Stimulated activated CD8-positive, alpha-beta memory T cell treated with anti-CD3 and anti-CD28 coated beads, Interleukin-15, amount 100 ng/mL, for 1 hour (primary cell): ENCODE measurements around the gene NR2F6.

Source experiments
- DNase-seq: peaks from one replicate; pipeline ENCODE4 v3.0.0-alpha.2; 2020; ENCODE audit warnings: low read depth

Gene NR2F6

DNA sequence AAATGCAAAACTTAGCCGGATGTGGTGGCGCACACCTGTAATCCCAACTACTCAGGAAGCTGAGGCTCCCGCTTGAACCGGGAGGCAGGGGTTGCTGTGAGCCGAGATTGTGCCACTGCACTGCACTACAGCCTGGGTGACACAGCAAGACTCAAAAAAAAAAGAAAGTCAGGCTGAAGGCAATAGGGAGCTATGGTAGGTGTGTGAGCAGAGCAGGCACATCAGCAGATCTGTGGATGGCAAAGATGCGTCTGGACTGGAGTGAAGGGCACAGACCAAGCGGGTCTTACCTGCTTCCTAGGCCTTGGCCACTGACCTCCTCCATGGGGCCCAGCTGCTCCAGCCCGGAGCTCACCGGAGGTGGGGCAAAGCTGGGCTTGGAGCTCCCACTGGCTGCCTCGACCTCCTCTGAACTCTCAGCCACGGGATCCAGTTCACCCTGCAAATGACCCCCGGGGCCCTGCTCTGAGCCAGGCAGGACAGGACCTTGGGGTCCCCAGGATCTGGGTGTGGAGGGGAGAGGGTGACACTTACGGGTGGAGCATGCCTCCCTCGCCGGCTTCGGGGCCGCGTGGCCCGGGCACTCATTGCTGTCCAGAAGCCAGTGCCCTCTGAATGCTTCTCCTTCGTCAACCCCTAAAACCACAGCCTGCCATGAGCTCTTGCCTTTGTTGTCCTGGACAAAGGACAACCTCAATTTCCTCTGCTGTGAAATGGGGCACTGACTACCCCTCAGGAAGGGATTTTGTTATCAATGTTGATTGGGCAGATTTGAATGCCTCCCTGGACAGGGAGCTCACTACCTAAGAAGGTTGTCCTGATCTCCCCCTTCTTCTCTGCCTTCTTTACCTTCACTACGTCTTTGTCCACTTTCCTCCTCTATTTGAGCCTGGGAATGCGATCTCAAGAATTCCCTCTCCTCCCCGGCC, 18.3 kb upstream of the NR2F6 start:
- no peak for DNase-seq

DNA sequence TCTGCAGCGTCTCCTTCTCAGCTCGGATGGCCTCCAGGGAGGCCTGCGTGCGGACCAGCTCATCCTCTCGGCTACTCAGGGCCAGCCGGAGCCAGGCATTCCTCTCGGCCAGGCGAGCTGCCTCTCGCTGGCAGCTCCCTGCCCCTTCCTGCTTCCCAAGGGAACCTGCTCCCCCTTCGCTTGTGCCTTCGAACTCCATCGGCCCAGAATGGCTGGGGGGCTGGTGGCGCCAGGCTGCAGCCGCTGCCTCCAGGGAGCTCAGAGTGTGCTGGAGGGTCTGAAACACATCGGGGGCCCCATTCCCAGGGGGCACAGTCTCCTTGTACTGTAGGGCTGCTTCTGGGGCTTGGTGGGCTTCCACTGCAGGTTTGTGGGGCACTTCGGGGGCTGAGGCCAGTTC, 16.8 kb upstream of the NR2F6 start:
- no peak for DNase-seq

DNA sequence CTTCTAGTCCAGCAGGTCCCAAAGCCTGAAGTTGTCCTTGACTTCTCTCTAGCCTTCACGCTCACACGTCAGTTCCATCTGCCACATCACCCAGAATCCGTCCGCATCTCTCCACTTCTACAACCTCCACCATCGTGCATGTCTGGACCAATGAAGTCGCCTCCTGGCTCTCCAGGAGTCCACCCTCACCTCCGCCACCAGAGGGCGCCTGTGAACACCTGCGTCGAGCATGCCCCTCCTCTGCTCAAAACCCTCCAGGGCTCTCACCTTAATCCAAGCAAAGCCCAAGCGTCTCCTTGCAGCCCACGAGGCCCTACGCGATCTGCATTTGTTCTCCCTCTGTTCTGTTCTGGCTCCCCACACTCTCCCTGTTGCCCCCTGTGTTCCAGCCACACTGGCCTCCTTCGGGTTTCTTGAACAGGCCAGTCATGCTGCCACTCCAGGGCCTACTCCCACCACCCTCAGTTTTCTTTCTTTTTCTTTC, 15.2 kb upstream of the NR2F6 start:
- DNase-seq, result peak; percentile 82

DNA sequence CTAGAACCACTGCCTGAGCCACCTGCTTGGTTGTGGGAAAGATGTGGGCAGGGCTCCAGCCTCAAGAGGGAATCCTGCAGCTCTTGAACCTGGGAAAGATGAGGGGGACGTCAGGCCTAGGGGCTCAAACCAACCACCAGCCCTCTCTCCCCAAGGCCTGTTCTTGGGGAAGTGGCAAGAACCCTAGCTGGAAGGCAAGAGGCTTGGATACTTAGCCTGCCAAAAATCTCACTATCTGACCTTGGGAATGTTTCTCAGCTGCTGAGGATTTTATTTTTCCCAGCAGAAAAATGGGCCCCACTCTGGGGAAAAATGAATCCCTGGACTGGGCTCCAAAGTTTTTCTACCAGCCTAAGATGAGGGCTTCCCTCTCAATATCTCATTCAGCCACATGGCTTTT, 14.2 kb upstream of the NR2F6 start:
- no peak for DNase-seq

DNA sequence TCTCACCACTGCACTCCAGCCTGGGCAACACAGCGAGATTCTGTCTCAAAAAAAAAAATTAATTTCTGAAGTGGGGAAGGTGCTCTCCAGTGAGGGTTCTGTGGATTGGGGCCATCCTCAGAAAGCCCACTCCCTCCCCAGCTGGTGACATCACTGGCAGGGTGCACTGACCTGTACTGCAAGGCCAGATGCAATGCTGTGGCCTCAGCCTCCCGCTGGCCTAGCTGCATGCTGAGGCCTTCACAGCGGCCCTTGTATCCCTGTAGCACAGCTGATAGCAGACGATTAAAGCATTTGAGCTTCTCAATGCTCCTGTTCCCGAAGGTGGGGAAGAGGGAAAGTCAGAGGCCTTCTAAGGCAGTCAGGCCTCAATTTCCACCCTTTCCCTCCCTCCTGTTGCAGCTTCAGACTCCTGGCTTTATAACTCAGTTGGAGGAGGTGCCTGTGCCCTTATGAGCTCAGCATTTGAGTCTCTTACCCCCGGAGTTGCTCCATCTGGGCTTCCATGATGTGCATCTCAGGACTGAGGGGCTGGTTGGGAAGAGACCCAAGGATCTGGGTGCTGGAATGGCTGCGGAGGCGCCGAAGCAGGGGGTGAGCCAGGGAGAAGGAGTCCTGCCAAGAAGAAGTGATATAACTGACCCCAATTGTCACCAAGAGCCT, 13.5 kb upstream of the NR2F6 start:
- no peak for DNase-seq

DNA sequence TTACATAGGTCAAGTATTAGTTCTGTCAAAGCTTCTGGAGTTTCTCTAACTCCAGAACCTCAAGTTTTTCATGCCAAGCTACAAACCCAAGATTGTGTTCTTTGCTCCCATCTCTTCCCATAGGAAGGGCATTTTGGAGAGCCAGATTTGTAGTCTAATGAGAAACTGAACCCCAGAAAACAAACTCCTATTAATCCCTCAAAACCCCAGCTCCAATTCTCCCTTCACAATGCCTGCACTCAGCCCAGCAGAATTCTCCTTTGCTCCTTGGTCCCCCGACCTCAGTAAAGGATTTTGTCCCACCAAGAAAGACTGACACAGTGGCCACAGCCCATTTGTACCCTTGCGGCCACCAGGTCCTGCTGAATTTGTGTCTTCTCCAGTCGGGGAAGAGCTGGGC, 10.4 kb upstream of the NR2F6 start:
- DNase-seq, result no peak

DNA sequence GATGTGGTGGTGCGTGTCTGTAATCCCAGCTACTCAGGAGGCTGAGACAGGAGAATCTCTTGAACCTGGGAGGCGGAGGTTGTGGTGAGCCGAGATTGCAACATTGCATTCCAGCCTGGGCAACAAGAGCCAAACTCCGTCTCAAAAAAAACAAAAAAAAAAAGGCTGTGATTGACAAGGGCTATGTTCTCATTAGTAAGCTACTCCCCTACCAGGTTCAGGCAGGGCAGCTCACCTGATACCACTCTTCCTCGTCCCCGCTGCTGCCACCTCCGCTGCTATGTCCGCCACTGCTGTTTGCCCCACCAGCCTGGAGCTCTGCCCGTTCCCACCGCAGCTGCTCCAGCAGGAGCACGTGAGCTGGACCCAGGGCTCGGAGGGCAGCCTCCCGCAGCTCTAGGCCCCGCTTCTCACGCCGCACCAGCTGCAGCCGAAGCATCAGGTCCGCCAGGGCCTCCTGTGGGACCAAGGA, 9.5 kb upstream of the NR2F6 start:
- DNase-seq, result no peak

DNA sequence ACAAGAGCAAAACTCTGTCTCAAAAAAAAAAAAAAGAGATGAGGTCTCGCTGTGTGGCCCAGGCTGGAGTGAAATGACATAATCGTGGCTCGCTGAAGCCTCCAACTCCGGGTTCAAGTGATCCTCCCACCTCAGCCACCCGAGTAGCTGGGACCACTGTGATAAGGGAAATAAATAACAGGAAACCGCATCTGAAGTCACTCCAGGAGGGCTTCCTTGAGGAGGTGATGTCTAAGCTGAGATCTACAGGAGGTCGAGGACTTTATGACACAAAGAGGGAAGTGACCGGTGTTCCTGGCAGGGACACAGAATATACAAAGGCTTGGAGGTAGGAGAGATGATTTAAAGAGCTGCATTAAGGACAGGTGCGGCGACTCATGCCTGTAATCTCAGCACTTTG, 8.9 kb upstream of the NR2F6 start:
- no peak for DNase-seq

DNA sequence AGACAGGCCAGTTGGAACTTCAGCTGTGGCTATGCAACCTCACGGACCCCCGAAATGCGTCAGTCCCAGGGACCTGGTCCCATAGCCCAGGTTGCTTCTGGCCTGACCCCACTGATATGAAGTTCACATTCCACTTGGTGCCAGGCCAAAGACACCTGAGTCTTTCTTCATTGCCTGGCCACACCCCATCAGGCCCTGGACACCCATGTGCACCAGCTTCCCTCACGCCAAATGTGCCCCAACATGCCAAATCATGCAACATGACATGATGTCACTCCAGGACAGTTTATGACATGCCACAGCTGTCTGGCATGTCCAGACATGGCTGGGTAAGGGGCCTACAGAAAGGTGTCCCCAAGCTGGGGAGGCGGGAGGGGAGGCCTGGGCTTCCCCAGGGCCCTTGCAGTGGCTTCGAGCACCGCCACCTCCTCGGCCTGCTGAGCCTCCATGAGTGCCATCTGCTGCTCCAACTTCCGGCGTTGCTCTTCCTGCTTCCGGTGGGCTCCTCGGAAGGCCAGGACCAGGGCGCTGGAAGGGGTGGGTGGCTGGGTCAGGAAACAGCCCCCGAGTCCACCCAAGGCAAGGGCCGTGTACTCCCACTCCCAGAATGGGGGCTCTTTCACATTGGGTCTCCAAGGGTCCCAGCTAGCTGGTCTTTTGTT, 4.3 kb upstream of the NR2F6 start:
- no peak for DNase-seq

DNA sequence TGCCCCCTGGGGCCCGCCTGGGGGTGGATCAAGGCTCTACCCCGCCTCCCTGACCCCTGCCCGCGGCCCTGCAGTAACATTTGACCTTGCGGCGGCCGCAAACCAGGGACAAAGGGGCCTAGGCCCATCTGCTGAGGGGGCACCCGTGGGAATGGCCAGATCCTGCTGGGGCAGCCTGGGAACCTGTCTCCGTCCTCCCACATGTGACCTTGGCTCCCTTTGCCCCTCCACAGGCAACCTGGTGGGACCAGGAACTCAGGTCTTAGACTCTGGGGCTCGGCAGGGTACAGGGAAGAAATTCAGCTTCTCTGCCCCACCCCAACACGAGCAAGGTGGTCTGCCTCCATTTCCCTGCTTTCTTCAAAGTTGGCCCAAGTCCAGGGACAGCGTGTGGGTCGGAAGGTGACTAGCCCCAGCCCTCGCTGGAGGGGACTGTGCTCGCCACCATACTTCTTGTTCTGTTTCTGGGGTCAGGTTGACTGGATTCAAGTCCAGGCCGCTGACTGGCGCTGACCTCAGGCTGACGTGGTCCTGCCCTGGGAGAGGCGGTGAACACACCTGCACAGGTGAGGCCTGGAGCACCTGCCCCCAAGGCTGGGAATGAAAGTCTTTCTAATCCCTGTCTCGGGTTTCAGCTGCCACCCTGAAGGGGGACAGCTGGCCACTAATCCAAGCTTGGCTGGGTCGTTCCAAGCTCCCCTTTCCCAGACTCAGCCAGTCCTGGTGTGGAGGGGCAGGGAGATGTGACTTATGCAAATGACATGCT, 2.5 kb upstream of the NR2F6 start:
- no peak for DNase-seq

DNA sequence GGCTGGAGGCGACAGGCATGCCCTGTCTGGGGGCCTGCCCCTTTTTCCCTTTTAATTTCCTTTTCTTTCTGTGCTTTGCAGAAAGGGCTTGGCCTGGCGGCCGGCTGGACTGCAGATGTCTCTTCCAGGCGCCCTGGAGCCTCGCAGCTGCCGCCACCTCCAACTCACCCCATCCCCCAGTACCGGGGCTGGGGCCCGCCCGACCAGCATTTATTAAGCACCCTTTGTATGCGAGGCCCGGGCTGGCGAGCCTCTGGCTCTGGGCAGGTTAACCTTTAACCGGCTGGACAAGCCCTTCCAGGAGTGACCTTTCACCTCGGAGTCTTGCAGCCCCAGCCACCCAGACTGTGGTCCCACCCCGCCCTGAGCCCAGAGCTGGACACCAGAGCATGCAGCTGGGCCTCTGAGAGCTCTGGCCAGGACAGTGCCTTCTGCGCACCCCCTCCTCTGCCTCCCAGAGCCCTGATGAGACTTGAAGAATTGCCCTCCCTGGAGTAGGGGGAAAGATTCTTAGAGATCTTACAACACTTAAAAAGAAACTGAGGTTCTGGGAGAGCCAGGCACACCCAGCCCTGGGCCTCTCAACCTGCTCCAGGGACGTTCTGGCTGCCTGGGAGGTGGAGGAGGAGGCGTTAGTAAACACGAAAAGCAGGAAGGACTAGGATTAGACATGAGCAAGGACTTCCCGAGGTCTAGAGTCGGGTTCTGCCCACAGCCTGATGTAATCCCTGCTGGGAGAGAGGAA, 1.1 kb upstream of the NR2F6 start:
- DNase-seq, result no peak

DNA sequence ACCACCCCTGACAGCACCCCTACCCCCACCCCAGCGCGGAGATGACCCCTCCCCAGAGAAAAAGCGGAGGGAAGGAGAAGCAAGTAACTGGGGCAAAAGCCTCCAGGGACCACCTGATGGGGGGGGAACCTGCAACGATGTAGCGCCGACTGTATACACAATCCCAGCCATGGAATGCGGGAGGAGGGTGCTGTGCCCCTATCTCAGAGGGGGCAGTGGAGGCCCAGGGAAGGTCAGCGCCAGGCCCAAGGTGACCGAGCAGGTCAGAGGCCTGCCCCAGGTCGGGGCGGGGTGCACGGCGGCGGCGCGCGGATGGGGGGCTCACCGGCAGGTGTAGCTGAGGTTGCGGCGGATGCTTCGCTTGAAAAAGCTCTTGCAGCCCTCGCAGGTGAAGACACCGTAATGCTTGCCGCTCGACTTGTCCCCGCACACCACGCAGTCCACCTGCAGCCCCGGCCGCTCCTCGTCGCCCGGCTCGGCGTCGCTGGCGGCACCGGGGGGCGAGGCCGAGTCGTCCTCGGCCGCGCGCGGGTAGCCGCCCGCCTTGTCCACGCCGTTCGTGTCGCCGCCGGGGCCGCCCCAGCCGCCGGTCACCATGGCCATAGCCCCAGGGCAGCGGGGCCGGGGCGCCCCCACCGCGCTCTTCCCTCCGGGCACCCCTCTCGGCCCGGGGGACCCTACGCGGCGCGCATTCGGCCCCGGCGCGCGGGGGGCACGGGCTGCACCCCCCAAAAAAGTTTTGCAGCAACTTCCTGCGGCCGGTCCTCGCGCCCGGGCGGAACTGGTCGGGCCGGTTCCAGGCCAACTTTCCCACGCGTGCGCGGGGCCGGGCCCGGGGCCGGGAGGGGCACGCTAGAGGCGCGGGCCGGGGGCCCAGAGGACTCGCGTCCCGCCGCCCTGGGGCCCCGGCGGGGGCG, 843 bp downstream of the NR2F6 start:
- no peak for DNase-seq

DNA sequence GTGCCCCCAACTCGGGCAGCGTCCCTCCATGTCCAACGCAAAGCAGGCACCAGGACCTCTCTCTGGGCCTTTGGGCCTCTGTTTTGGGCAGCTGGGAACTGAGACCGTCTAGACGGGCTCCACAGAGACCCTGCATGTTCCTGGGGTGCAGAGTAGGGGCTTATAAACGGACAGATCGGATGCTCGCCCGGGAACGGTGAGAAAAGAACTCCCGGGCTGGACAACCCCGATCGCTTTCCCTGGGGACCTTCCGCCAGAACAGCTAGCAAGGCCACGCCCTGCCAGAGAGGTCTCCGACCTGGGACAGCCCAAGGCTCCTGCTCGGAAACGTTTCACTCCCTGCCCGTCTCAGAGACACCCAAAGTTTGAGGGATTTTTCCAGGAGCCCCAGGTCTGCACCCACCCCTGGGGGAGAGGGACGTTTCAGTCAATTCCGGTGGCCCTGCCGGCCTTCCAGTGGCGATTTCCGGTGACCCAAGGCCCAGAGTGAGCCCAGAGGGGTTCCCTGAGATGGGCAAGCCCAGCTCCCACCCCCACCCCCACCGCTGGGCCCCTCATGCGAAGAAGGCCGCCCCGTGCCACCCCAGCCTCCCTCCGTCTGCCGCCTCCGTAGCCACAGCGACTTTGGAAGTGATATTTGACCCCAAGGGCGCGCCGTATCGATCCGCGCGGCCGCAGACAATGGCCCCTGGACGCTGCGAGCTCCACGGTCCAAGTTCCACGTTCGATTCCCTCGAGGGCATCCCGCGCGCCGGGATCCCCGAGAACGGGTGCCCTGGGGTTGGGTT, 1.7 kb downstream of the NR2F6 start:
- no peak for DNase-seq

DNA sequence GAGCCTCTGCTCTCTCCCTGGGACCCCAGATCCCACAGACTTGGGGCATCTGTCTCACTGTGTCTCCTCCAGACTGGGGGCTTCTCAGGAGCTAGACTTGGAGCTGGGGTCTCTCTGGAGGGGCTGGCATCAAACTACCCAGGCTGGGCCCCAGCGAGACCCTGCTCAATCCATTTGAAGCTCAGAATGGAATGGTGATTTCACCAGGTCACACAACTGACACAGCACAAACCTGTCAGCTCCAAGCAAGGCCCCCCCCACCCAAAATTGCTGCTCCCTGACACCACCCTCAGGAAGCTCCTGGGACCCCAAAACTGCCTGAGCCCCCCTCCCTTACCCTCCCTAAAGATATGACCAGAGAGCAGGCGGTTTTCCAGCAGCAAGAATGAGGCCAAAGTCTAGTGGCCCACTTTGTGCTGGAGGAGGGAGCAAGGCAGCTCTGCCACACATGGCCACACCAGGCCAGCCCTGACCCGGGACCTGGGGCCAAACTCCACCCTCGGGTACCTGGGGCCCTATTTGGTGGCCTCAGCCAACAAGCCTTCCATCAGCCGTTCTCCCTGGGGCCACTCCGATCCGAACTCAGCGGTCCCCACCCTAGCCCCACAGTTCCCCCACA, 2.4 kb downstream of the NR2F6 start:
- DNase-seq, result no peak

DNA sequence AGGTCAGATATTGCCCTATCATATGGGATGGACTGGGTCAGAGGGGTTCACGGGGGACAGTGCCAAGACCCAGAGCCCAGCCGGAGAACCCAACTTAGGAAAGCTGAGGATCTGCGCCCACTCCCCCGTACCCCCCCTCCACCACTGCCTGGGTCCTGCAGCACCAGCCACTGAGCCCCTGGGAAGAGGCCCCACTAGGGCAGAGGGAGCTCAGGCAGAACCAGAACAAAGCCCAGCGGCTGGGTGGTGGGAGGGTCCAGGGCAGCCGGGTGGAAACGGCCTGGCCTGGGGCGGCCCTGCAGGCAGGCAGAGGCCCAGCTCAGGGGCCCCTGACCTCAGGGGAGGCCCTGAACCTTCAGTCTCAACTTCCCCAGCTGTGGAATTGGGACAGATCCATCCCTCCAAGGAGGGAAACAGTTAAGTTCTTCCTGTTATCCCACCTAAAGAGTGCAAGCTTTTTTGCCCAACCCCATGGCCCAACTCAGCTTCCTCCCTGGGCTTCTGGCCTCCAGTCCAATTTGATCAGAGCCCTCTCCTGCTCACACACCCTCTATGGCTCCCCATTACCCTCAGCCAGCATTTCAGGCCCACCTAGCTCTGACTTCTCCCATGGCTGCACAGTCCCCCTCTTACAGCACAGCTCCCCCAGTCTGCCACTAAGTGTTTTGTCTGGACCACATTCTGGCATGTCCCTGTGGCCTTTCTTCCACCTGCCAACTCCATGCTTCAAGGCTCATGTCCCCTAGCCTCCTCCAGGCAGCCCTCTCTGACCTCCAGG, 3.1 kb downstream of the NR2F6 start:
- no peak for DNase-seq

DNA sequence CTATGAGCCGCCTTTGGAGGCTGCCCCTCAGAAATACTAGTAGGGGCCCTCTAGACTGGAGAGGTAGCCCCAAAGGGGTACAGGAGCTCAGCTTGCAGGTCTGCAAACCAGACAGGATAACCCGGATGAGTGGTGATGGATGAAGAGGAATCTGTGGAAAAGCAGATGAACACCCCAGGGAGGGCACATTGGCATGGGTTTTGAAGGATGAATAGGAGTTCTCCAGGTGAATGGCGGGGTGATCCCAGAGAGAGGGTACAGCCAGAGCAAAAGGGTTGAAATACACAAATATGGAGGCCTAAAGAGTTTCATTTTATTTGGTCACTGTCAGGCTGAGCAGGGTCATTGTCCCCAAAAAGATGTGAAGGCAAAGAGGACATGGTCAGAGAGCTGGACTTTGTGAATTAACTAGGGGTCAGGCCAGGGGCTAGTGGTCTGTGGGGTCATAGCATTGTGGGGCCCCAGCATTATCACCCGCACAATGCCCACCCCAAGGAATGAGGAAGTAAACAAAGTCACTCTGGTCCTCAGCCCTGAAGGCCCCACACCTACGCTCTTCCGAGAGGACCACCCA, 4.8 kb downstream of the NR2F6 start:
- DNase-seq, result no peak

DNA sequence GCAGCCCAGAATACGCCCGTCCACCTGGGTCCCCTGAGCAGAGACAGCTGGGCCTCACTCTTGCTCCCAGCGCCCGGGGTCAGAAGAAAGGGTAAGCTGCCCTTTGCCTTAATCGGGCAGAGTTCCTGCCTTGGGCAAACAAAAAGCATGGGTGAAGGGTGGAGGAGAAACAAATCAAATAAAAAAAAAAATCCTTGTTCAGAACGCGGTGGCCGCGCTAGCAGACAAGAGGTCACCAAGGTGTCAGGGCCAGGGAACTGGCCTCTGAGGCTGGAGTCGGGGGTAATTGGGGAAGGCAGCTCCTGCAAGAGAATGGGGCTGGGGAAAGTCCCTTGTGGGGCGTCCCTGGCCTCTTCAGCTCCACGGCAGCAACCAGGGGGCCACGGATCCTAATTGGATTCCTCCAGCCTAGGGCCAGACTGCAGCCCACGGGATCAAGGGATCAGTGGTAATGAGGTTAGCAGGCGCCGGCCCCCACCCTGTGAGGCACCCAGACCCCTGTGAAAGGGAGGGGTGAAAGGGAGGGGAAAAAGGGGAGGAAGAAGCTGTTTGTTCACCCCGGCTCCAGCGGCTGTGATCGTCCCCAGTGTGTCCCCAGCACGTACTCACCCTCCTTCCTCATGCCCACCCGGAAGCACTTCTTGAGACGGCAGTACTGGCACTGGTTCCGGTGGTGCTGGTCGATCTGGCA, 5.5 kb downstream of the NR2F6 start:
- DNase-seq, result no peak
